GM19240 (cell line): ENCODE results near the gene FLT1.

Experiments
- DNase-seq: peaks from one replicate; pipeline ENCODE4 v3.0.0; 2011; ENCODE audit warnings: low spot score; ENCODE audit not compliant: insufficient read length

FLT1 gene, protein sequence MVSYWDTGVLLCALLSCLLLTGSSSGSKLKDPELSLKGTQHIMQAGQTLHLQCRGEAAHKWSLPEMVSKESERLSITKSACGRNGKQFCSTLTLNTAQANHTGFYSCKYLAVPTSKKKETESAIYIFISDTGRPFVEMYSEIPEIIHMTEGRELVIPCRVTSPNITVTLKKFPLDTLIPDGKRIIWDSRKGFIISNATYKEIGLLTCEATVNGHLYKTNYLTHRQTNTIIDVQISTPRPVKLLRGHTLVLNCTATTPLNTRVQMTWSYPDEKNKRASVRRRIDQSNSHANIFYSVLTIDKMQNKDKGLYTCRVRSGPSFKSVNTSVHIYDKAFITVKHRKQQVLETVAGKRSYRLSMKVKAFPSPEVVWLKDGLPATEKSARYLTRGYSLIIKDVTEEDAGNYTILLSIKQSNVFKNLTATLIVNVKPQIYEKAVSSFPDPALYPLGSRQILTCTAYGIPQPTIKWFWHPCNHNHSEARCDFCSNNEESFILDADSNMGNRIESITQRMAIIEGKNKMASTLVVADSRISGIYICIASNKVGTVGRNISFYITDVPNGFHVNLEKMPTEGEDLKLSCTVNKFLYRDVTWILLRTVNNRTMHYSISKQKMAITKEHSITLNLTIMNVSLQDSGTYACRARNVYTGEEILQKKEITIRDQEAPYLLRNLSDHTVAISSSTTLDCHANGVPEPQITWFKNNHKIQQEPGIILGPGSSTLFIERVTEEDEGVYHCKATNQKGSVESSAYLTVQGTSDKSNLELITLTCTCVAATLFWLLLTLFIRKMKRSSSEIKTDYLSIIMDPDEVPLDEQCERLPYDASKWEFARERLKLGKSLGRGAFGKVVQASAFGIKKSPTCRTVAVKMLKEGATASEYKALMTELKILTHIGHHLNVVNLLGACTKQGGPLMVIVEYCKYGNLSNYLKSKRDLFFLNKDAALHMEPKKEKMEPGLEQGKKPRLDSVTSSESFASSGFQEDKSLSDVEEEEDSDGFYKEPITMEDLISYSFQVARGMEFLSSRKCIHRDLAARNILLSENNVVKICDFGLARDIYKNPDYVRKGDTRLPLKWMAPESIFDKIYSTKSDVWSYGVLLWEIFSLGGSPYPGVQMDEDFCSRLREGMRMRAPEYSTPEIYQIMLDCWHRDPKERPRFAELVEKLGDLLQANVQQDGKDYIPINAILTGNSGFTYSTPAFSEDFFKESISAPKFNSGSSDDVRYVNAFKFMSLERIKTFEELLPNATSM (N-terminal part only)

DNA sequence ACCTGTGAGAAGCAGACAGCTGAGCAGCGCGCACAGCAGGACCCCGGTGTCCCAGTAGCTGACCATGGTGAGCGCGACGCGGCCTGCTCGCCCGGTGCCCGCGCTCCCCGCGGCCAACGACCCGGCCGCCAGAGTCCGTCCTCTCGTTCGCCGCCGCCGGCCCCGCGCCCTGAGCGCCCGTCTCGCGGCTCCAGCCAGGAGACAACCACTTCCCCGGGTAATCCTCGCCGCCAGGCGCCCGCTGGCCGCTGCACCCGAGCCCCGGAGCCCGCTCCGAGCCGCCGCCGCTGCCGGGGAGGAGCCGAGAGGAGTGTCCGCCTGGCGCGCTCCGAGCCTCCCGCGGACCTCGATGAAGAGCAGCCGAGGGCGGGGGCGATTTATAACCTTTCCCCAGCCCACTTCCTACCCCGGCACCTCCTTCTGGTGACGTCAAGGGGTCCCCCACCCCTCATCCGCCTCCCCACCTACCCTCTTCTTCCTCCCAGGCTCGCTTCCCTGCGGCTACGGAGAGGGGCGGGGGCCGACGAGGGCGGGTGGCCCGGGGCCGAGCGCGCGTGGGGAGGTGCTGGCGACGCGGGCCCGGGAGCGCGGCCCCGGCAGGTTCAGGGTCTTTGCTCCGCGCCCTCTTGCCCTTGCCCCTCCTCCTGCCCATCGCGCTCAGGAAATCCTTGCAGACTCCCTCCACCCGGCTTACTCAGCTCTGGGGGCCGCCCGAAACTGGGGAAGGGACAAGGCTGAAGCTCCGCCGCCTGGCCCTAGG, at the start of gene FLT1:
Gene FLT1, minus strand, starts transcription at position 351 of the 760 bp plus-strand sequence. Its CDS starts 285 bp downstream, at position 66.
- no peak for DNase-seq

DNA sequence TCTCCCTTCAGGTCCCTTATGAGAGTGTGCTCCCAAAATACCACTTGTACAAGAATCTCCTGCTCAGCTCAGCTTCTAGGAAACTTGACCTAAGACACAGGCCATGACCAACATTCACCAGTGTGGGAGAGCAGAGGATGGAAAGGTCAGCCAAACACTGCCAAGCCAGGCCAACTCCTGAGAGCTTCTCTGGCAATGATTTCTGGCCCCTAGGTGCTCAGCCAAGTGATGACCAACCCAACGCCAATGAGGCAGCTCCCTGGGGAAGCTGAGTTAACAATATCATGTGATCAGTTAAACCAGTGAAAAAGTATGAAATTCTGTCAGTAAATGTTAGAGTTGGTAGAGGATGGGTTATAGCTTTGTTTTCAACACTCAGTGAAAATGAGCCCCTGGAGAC, 49.1 kb upstream of the FLT1 start:
- no peak for DNase-seq

DNA sequence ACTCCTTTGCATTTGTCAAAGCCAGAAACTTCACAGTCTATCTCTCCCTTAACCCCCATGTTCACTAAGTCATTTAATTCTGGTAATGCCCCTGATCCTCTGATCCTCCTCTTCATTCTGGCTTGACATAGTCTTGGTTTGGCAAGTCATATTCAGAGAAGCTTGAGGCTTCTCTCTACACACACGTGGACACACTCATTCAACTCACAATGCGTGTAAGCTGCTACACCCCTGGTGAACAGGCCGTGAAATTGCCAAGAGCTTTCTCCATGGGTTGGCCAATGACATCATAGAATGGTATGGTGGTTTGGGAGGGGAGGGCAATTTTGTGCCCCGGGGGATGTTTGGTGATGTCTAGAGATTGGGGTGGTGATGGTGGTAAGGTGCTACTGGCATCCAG, 47.9 kb upstream of the FLT1 start:
- DNase-seq, result no peak

DNA sequence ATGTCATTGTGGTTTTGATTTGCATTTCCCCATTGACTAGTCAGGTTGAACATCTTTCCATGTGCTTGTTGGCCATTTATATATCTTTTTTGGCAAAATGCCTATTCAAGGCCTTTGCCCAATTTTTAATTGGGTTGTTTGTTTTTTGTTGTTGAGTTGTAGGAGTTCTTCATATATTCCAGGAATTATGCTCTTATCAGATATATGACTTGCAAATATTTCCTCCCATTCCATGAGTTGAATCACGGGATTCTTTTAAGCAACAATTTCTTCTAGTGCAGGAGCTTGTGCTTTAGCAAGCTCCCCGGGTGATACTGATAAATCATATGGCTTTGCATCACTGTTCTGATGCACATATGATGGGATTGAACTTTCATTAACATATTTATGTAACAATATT, 47.0 kb upstream of the FLT1 start:
- no peak for DNase-seq

DNA sequence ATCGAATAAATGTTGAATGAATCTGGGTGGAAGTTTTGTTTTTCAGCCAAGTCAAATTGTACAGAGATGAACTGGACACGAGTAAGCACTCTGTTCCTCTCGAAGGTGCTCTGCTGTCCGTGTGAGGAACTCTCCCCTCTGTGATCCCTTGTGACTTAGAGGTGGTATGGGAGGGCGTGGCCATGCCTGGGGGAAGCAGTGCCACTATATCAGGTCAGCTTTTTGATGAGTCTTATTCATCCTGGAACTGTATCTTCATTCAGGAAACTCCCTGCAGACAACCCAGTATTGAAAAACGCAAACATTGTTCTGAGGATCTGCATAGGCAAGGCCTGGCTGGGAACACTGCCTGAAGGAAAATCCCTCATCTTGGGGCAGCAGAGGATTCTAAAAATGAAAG, 45.7 kb upstream of the FLT1 start:
- DNase-seq, result no peak

DNA sequence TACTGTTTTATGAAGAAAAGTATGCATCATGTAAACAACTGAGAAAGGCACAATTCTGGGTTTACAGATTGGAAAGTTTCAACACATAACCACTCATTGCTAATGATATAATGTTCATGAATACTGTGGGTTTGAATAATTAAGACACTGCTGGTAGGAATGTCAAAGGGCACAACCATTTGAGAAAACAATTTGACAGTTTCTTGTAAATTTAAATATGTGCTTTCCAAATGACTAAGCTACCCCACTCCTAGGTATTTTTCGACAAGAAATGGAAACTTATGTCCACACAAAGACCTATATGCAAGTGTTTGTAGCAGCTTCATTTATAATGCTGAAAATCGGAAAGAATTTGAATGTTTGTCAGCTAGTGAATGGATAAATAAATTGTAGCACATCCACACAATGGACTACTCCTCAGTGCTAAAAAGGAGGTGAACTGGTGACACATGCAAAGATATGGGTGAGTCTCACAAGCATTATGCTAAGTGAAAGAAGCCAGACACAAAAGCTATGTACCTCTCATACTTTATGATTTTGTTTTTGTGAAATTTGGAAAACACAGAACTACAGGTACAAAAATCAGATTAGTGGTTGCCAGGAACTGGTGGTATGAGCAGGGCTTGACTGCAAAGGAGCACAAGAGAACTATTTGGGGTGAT, 44.8 kb upstream of the FLT1 start:
- DNase-seq, result no peak

DNA sequence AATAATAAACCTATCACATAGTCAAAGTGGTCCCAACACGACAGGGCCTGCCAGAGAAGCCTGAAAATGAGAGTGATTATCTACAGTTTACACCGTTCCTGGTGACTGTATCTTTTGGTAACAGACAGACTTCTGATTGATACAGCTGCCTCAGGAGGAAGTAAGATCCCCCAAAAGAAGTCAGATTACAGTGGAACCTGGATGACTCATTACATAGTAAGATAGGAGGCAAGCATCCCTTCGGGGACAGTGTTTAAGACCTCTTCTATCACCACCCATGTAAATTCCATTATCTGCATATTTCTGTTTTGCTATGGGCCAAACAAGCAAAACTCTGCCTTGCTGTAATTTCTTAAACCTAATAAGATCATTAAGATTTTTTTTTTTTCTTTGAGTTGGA, 44.0 kb upstream of the FLT1 start:
- no peak for DNase-seq

DNA sequence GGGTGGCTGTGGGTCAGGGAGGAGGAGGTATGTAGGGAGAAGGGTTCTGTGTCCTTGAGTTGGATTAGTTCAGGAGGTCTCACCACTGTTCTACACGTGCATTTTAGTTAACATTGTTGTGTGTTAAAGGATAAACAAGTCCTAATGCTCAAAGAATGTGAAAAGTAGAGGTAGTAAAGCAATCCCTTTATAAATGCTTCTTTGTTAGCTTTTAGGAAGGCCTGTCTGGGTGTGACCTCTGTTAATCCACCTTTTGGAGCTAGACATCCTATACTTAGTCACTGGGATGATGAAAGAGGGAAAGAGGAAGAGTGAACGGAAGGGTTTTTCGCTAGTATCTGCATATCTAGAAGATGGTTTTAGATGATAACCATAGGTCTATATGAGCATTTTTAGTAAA, 42.2 kb upstream of the FLT1 start:
- DNase-seq, result no peak

DNA sequence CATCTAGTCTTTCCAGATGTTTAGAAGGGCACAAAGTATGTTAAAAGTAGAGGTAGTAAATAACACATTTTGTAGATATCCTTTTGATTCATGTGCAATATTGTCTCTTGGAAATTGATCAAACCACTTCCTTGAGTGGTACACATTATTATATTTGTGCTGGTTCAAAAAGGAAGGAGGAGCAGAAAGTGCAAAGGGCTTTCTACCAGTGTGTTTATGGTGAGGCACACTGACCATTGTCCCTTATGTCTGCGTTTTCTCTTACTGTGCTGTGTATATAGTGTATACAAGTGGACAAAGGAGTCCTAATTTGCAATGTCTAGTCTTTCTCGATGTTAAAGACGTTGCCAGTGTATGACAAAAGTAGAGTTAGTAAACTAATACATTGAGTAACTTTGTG, 41.4 kb upstream of the FLT1 start:
- DNase-seq, result no peak

DNA sequence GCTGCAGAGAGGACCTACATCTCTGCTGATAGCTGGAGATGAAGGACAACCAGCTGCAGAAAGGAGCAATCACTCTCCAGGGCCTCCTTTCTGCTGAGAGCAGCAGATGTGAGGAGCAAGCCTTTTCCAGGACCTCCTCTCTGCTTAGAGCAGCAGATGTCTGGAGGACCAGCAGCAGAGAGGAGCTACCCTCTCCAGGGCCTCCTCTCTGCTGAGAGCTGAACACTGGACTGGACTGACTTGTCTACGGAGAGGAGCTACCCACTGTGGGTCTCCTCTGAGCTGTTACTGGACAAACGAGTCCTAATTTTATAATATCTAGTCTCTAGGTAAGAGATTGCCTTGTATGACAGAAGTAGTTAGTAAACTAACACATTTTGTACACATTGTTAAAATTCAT, 40.8 kb upstream of the FLT1 start:
- DNase-seq, result no peak

DNA sequence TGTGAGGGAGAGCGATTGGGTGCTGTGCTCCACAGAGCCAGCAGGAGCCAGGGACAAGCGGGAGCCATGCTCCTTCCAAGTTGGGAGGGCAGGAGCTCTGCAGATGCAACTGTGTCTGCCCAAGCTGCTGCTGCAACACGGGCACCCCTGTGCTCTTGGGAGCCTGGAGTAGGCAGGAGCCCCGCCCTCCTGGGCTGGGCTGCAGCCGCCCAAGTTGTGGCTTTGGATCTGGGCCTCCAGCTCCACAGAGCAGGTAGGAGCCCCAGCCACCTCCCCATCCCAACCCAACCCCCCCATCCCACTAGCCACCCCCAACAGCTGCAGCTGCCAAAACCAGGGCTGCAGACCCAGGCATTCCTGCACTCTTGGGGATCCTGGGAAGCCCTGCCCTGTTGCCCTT, 39.9 kb upstream of the FLT1 start:
- DNase-seq, result no peak

DNA sequence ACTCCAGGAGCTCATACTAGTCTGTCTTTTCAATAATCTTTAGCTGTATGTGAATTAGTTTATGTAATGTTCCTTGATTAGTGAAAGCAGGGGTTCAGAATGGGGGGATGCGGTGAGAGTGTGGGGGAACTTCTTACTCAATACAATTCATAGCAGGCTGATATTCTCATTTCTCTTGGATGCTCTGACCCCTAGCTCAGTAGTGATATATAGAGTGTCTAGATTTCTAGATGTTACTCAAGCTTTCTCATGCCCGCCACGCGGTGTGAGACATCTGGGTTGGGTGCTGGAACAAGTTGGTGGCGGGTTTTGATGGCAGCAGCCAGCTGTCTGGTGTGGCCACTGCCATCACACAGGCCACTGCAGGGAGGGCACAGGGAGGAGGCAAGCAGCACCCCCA, 39.3 kb upstream of the FLT1 start:
- DNase-seq, result no peak

DNA sequence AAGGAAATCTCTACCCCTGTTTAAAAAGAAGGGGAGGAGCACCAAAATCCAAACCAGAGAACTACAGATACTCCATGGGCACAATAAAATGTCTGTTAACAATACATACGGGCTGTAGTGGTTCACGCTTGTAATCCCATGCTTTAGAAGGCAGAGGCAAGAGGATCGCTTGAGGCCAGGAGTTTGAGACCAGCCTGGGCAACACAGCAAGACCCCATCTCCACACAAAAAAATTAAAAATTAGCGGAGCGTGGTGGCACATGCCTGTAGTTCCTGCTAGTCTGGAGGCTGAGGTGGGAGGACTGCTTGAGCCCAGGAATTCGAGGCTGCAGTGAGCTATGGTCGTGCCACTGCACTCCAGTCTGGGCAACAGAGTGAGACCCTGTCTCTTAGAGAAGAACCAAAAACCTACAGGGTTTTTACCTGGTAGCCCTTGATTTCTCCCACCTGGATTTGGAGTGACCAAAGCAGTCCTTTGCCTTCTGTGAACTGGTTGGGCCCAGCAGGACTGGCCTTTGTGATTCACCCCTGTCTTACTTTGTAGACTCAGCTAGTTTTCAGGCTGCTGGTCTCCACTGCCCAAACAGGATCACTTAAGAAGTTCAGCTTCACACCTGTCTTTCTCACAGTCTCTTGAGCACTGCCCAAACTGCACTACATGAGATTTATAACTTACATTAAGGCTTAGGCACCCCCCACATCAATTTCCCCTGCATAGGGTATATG, 38.7 kb upstream of the FLT1 start:
- no peak for DNase-seq

DNA sequence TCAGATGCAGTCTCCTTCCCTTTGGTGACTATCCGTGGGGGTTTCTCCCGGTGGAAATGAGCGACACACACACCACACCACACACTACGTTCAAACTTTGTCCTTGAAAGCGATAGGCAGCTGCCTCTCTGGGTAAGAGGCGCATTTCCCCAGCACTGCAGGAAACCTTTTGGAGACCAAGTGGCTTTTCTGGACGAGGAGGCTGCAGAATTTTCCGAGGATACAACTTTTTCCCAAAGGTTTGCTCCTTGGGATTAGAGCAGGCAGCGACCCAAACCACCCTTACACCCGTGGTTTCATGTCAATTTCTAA, 38.2 kb upstream of the FLT1 start:
- DNase-seq, result no peak

DNA sequence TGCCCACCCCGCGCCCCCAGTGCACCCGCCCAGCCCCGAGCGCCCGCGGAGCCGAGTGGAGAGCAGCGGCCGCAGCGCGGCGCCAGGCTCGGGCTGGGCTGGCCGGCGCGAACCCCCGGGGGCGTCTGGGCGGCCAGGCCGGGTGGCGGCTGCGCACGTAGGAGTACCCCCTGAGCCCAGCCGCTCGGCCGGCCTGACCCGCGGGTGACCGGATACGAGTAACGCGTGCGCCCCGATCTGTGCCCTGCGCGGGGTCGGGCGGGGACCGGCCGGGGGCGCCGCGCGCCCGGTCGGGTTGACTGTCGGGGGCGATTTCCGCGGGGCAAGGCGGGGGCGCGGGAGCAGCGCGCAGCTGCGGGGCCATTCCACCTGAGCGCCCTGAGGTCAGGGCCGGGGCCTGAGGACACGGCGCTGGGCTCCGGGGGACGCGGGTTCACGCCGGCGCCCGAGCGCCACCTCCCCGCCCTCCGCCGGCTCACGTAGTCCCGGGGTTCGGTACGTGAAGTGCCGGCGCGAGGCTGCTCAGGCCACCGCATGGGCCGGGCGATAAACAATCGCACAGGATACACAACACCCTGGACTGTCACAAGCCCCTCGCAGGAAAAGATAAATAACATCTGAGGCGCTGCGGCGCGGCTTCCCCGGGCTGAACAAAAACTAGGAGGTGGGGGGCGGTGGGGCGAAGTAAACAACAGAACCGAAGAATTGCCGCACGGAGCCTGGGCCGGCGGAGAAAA, 37.6 kb upstream of the FLT1 start:
- no peak for DNase-seq

DNA sequence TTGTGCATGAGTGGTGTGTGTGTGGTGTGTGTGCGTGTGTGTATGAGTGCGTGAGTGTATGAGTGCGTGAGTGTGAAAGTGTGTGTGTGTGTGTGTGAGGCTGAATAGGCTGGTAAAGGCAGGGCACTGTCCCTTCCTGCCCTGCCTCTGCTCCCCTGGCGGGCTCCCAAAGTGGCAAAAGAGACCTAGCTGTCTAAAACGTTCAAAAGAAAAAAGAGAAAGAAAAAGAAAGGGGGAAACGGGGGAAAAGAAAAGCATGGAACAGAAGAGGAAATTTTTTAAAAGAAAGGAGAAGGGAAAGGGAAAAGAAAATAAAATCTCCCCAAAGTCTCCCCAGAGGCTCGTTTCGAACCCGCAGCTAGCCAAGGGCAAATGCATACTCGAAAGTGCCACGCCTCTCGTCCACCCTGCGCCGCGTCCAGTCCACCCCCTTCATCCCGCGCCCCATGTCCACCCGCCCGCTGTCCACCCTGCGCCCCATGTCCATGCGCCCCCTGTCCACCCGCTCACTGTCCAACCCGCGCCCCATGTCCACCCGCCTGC, 37.0 kb upstream of the FLT1 start:
- DNase-seq, result no peak

DNA sequence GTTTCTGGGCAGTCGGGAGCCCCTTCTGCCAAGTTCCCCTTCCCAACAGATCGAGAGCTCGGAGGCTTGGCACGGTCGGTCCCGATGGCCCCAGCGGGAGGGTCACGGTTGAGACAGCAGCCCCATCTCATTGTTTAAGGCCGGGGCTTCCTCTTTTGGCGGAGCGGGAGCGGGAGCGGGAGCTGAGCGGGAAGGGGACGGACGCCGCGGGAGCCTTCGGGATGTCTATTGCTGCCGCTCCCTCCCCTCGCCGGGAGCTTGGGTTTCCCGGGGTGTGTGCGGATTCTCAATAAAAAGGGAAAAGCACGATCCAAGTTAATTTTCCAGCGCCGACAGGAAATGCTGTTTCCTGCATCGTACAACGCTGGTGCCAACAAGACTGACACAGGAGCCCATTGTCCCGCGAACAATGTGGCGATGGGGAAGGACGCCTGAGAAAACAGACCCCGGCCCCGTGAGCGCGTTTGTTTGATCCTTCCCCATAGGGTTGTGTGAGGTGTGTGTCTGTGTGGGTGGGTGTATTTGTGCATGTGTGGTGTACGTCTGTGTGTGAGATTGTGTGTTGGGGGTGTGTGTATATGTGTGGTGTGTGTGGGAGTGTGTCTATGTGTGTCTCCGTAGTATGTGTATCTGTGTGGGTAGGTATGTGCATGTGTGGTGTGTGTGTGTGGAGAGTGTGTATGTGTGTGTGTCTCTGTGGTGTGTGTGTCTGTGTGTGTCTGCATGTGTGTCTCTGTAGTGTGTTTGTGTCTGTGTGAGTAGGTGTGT, 36.3 kb upstream of the FLT1 start:
- no peak for DNase-seq

DNA sequence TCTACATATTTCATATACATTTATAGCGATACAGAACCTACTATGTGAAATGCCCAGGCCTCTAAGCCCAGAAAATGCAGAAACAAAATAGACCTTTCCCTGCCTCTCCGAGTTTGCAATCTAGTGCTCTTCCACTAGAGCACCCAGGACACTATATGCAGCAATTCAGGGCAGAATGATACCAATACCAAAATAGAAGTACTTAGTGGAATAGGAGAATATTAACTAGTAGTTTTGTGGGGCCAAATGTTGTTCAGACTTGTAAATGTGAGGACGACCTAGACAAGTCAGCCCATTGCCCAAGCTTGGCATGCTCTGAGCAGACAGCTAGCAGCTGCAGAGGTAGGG, 35.8 kb upstream of the FLT1 start:
- DNase-seq, result no peak

DNA sequence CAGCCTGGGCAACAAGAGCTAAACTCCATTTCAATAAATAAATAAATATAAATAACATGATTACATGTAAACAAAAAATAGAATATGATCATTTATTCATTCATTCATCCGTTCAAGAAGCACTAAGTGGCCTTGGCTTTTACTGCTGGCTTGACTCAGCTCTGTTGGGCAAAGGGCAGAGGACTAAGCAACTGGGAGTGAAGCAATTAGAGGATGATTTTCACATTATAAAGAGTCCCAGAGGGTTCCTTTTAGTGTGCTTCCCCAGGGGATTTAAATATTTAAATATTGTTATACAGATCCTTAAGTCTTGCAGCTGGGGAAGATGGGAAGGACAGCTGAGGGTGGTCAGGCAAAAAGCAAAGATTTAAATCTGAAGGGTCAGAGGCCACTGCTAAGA, 34.9 kb upstream of the FLT1 start:
- DNase-seq, result no peak
